Thymus (tissue), 11 donors: ENCODE measurements around the gene CIT. TPM values are rescaled to one million over a fixed set of nuclear protein-coding genes. Genes with fewer than 3 reads are reported as not detected.
"Not testable (repeated sequence)": the region's sequence is repeated elsewhere in the genome, so short reads cannot be mapped to it uniquely, and the experiment has no call there.

Source experiments
- DNase-seq, 9 donors: peaks; one replicate each; pipeline ENCODE4 v3.0.0-alpha.2; 2013; ENCODE audit warnings: low spot score in 9 of 9, low read depth in 6 of 9, missing footprints in 1 of 9
- H3K27ac ChIP-seq, 2 donors: one replicate each; pipeline ENCODE4 v1.5.1; 2013; ENCODE audit warnings: control low read depth in 1 of 2, low read depth in 1 of 2, low read length in 1 of 2, mild to moderate bottlenecking in 1 of 2, moderate library complexity in 1 of 2
- H3K27me3 ChIP-seq, 2 donors: one replicate each; pipeline ENCODE4 v1.5.1; 2013; ENCODE audit warnings: low read length in 1 of 2; ENCODE audit not compliant: control insufficient read depth in 2 of 2, insufficient read depth in 1 of 2
- H3K36me3 ChIP-seq, 2 donors: one replicate each; pipeline ENCODE4 v1.5.1; 2013; ENCODE audit warnings: low read length in 1 of 2, mild to moderate bottlenecking in 1 of 2, moderate library complexity in 1 of 2; ENCODE audit not compliant: control insufficient read depth in 2 of 2, insufficient read depth in 2 of 2
- H3K4me1 ChIP-seq, 2 donors: one replicate each; pipeline ENCODE4 v1.5.1; 2013; ENCODE audit warnings: low read length in 2 of 2; ENCODE audit not compliant: control insufficient read depth in 2 of 2, insufficient read depth in 2 of 2
- H3K4me3 ChIP-seq, 2 donors: one replicate each; pipeline ENCODE4 v1.5.1; 2013; ENCODE audit warnings: low read length in 2 of 2, control low read depth in 1 of 2, mild to moderate bottlenecking in 1 of 2
- H3K9me3 ChIP-seq, 2 donors: one replicate each; pipeline ENCODE4 v1.5.1; 2013; ENCODE audit warnings: low read length in 1 of 2, mild to moderate bottlenecking in 1 of 2; ENCODE audit not compliant: control insufficient read depth in 2 of 2, insufficient read depth in 1 of 2
- WGBS: extraction: QIAGEN DNeasy Blood & Tissue Kit; methylation state at CpG from one replicate; pipeline ENCODE4 v1.1.7; 2013; 5-methylcytosine and 5-hydroxymethylcytosine counted together
- polyA plus RNA-seq: library from polyadenylated mRNA; stranded (reverse); fragments of 200-250 nt; gene quantifications from one replicate; pipeline ENCODE4 v1.2.3, GENCODE V29; 2013
- total RNA-seq: library from RNA; stranded (reverse); fragments of 120-200 nt; gene quantifications from one replicate; pipeline ENCODE4 v1.2.4, GENCODE V29; 2013
- donor health status: healthy.

Gene CIT
- total and polyA plus RNA-seq, 2 donors = 2.6 to 9.1 TPM

- WGBS = 95% methylated on average over 15 of the region's 15 CpGs
- Histone ChIP-seq H3K4me3 (no peak overlapping the region), H3K27me3 (no peaks in the 10 kb centered on the region), H3K9me3 (no peaks in the 10 kb centered on the region), H3K27ac (no peak overlapping the region), H3K4me1 (no peaks in the 10 kb centered on the region), H3K36me3 (peaks cover 52 to 67% of the 10 kb centered on the region in 2 donors)
- DNase-seq = no peak
Observed at GRCh38 chr12:119710965-119711551, 166.1 kb downstream of the CIT start.

- Histone ChIP-seq H3K9me3 (no peaks in the 10 kb centered on the region), H3K36me3 (peaks cover 52 to 70% of the 10 kb centered on the region in 2 donors), H3K4me3 (no peak overlapping the region), H3K27me3 (no peaks in the 10 kb centered on the region), H3K4me1 (no peaks in the 10 kb centered on the region), H3K27ac (peak overlapping the region in 1 of 2 donors; percentile 0)
- no peak for DNase-seq
- 96% methylated on average over 11 of the region's 11 CpGs for WGBS
Observed at GRCh38 chr12:119710374-119710964, 166.7 kb downstream of the CIT start.

GRCh38 chr12:119706427-119706826, 170.7 kb downstream of the CIT start:
- not testable (repeated sequence) for H3K4me1 ChIP-seq, H3K9me3 ChIP-seq, H3K27ac ChIP-seq, H3K27me3 ChIP-seq, DNase-seq, H3K4me3 ChIP-seq
- peaks cover 47 to 52% of the 10 kb centered on the region in 2 donors for H3K36me3 ChIP-seq
- WGBS = 98% methylated on average over 1 of the region's 1 CpG

GRCh38 chr12:119705182-119705581, 171.9 kb downstream of the CIT start:
- WGBS = 99% methylated on average over 7 of the region's 7 CpGs
- Histone ChIP-seq H3K27me3 (no peaks in the 10 kb centered on the region), H3K27ac (no peak overlapping the region), H3K4me3 (no peak overlapping the region), H3K9me3 (no peaks in the 10 kb centered on the region), H3K4me1 (no peaks in the 10 kb centered on the region), H3K36me3 (peaks cover 41 to 45% of the 10 kb centered on the region in 2 donors)
- no peak for DNase-seq

GRCh38 chr12:119704065-119704747, 172.9 kb downstream of the CIT start:
- no peak overlapping the region for H3K27ac ChIP-seq
- H3K4me3 ChIP-seq = no peak overlapping the region
- H3K4me1 ChIP-seq = no peaks in the 10 kb centered on the region
- 97% methylated on average over 16 of the region's 16 CpGs for WGBS
- DNase-seq = no peak
- H3K9me3 ChIP-seq = no peaks in the 10 kb centered on the region
- peaks cover 42 to 44% of the 10 kb centered on the region in 2 donors for H3K36me3 ChIP-seq
- no peaks in the 10 kb centered on the region for H3K27me3 ChIP-seq

GRCh38 chr12:119700078-119700477, 177.0 kb downstream of the CIT start:
- 97% methylated on average over 6 of the region's 6 CpGs for WGBS
- Histone ChIP-seq H3K4me1 (no peaks in the 10 kb centered on the region), H3K27me3 (no peaks in the 10 kb centered on the region), H3K36me3 (peaks cover 33 to 51% of the 10 kb centered on the region in 2 donors), H3K4me3 (no peak overlapping the region), H3K27ac (no peak overlapping the region), H3K9me3 (no peaks in the 10 kb centered on the region)
- DNase-seq = no peak

- Histone ChIP-seq H3K36me3 (peaks cover 30 to 49% of the 10 kb centered on the region in 2 donors), H3K27ac (no peak overlapping the region), H3K4me3 (no peak overlapping the region), H3K4me1 (no peaks in the 10 kb centered on the region), H3K27me3 (no peaks in the 10 kb centered on the region), H3K9me3 (no peaks in the 10 kb centered on the region)
- no peak for DNase-seq
- 90% methylated on average over 11 of the region's 11 CpGs for WGBS
Observed at GRCh38 chr12:119699199-119699760, 177.8 kb downstream of the CIT start.

GRCh38 chr12:119696943-119697342, 180.2 kb downstream of the CIT start:
- Histone ChIP-seq H3K9me3 (no peaks in the 10 kb centered on the region), H3K27me3 (no peaks in the 10 kb centered on the region), H3K4me3 (no peak overlapping the region), H3K36me3 (peaks cover 23 to 36% of the 10 kb centered on the region in 2 donors), H3K4me1 (no peaks in the 10 kb centered on the region), H3K27ac (no peak overlapping the region)
- WGBS = 99% methylated on average over 5 of the region's 5 CpGs
- DNase-seq = no peak

GRCh38 chr12:119695034-119695433, 182.1 kb downstream of the CIT start:
- Histone ChIP-seq H3K9me3 (no peaks in the 10 kb centered on the region), H3K4me3 (no peak overlapping the region), H3K27me3 (no peaks in the 10 kb centered on the region), H3K36me3 (peaks cover 20 to 33% of the 10 kb centered on the region in 2 donors), H3K4me1 (no peaks in the 10 kb centered on the region), H3K27ac (no peak overlapping the region)
- DNase-seq = no peak
- 98% methylated on average over 4 of the region's 4 CpGs for WGBS
